C4-2B (cell line): ENCODE data around the gene POU5F1.
"Not testable (repeated sequence)": the region's sequence is repeated elsewhere in the genome, so short reads cannot be mapped to it uniquely, and the experiment has no call there.

Experiments
- H3K27ac ChIP-seq: fragments of 450-650 bp; 2 replicates; pipeline ENCODE4 v1.5.1; 2017
- ZFX ChIP-seq: fragments of 450-650 bp; IDR thresholded peaks from 2 replicates; pipeline ENCODE4 v1.6.1; 2017
- TF ChIP-seq, protein P1 (sequence below): fragments of 450-650 bp; conservative IDR thresholded peaks from 2 replicates; pipeline ENCODE4 v1.5.1; 2017; ENCODE audit warnings: mild to moderate bottlenecking

Gene POU5F1

GRCh38 chr6:31172973-31173384 is 2.5 kb upstream of the POU5F1 start:
- H3K27ac ChIP-seq: no peak overlapping the region
- TF ChIP-seq ZFX: no peak
- TF ChIP-seq, protein P1, sequence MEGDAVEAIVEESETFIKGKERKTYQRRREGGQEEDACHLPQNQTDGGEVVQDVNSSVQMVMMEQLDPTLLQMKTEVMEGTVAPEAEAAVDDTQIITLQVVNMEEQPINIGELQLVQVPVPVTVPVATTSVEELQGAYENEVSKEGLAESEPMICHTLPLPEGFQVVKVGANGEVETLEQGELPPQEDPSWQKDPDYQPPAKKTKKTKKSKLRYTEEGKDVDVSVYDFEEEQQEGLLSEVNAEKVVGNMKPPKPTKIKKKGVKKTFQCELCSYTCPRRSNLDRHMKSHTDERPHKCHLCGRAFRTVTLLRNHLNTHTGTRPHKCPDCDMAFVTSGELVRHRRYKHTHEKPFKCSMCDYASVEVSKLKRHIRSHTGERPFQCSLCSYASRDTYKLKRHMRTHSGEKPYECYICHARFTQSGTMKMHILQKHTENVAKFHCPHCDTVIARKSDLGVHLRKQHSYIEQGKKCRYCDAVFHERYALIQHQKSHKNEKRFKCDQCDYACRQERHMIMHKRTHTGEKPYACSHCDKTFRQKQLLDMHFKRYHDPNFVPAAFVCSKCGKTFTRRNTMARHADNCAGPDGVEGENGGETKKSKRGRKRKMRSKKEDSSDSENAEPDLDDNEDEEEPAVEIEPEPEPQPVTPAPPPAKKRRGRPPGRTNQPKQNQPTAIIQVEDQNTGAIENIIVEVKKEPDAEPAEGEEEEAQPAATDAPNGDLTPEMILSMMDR: no peak

GRCh38 chr6:31171931-31172905 is 1.7 kb upstream of the POU5F1 start:
- no peak overlapping the region for H3K27ac ChIP-seq
- no peak for TF ChIP-seq ZFX
- TF ChIP-seq, protein P1: no peak

- no peak overlapping the region for H3K27ac ChIP-seq
These were observed 647 bp upstream of the POU5F1 start for GRCh38 chr6:31170987-31171671.

GRCh38 chr6:31169858-31170599 is 453 bp downstream of the POU5F1 start:
- not testable (repeated sequence) for H3K27ac ChIP-seq

More at GRCh38 chr6:31170987-31171671, 647 bp upstream of the POU5F1 start:
- TF ChIP-seq, protein P1: no peak
- no peak for TF ChIP-seq ZFX

- no peak for TF ChIP-seq ZFX
- TF ChIP-seq, protein P1: no peak
- no peak overlapping the region for H3K27ac ChIP-seq
These were observed 1.2 kb downstream of the POU5F1 start for GRCh38 chr6:31169123-31169857.

DNA sequence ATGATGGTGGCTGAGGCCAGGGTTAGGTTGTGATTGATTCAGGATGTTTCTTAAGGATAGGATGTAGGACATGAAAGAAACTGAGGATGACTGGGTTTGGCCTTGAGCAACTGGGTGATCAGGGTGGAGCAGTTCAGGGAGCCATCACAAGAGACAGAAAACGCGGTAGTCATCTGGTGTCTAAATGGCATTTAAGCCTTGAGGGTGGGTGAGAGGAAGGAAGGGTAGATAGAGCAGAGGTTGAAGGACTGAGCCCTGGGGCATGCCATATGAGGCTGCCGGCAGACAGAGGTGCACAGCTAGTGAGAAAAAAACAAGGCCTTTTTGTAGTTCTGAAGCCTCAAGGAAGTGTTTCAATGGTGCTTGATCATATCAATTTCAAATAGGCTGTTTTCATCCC is 1.9 kb downstream of the POU5F1 start:
- H3K27ac ChIP-seq: no peak overlapping the region
- TF ChIP-seq ZFX: no peak
- TF ChIP-seq, protein P1: no peak

GRCh38 chr6:31165986-31166385 is 4.5 kb downstream of the POU5F1 start:
- TF ChIP-seq, protein P1: no peak
- no peak for TF ChIP-seq ZFX
- H3K27ac ChIP-seq: no peak overlapping the region

GRCh38 chr6:31165064-31165832 is 5.2 kb downstream of the POU5F1 start:
- H3K27ac ChIP-seq: not testable (repeated sequence)

- not testable (repeated sequence) for H3K27ac ChIP-seq
These were observed 5.9 kb downstream of the POU5F1 start for GRCh38 chr6:31164475-31165063.
